Islet of Langerhans (tissue), 1 donor: ENCODE data around the gene NUP210L.
A peak's percentile ranks its signal among the peaks of the same experiment; 100 is the strongest.

Source experiments
- FAIRE-seq: peaks from one replicate; lab custom pipeline; 2011; peaks lifted over from hg19 to GRCh38; lab: Jason Lieb, UNC

NUP210L gene

GRCh38 chr1:154154534-154155191, at the start of gene NUP210L:
TSS of gene NUP210L (minus strand) at chr1:154155073.
- FAIRE-seq = no peak

DNA sequence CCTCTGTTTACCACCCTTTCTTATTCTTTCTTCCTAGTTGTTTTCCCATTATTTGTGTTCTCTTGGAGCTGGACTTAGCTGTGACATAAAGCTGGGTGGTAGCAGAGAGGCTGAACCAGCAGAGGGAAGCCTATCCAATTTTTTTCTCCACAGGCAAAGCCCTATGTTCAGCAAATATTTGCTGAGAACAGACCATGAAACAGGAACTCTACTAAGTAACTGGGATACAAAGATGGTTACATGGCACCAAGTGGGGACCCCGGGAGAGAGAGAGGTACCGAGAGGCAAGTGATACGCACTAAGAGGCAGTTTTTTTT, 44.6 kb upstream of the NUP210L start:
- FAIRE-seq = peak; percentile 5

DNA sequence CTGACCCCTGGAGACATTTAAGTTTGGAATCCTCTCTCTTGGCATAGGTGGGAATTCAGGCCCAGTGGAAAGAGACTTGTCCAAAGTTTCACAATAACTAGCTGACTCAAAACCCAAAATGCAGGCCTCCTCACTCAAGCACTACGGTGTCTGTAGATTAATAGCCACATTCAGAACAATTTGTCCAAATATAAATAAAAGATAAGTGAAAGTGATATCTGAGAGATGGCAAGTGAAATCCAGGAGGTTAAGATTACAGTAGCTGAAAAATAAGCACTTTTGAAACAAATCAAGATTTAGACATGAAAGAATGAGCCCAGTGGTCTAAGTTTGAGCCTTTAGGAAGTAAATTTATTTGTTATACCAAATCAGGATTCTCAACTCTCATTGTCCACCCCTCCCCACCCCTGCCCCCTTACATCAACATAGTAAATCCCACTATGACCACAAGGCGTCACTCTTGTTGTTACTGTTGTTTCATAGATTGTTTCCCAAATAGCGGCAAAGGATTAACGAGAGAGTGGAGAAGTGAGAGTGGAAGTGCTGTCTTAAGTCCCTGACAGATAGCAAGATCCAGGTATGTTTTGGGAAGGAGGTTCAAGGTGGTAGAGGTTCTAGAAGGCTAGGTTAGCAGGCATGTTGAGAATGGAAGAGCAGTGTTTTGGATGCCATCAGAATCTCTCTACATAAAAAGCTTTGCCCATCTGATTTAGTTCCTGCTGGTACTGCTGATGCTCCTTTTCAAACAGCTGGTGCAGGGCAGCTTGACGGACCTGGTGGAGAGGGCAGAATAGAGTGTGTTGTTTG, 44.1 kb upstream of the NUP210L start:
- FAIRE-seq = no peak

GRCh38 chr1:154193821-154194220, 38.9 kb upstream of the NUP210L start:
- no peak for FAIRE-seq

- FAIRE-seq = no peak
Measured at GRCh38 chr1:154192476-154192875, 37.6 kb upstream of the NUP210L start.

- FAIRE-seq = no peak
Measured at GRCh38 chr1:154191990-154192461, 37.2 kb upstream of the NUP210L start, which contains the start of gene TPM3. TSS of gene TPM3 (minus strand) at chr1:154192100. CDS start at chr1:154192018, 82 bp downstream.

DNA sequence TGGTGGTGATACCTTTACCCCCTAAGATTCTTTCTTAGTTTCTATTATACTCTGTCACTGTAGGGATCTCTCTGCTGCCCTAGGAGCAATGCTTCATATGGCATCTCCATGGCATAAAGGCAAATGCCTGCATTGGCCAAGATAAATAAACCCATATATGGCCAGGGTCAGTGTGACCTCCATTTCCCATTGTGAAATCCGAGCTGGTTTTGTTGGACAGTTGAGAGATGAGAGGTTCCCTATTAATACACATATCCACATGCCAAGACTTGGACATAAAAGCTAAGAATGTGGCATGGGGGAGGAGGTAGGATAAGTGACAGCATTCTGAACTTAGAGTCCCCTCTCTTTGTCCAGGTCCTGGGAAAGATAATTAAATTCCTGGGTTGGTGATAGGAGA, 35.7 kb upstream of the NUP210L start:
- no peak for FAIRE-seq

DNA sequence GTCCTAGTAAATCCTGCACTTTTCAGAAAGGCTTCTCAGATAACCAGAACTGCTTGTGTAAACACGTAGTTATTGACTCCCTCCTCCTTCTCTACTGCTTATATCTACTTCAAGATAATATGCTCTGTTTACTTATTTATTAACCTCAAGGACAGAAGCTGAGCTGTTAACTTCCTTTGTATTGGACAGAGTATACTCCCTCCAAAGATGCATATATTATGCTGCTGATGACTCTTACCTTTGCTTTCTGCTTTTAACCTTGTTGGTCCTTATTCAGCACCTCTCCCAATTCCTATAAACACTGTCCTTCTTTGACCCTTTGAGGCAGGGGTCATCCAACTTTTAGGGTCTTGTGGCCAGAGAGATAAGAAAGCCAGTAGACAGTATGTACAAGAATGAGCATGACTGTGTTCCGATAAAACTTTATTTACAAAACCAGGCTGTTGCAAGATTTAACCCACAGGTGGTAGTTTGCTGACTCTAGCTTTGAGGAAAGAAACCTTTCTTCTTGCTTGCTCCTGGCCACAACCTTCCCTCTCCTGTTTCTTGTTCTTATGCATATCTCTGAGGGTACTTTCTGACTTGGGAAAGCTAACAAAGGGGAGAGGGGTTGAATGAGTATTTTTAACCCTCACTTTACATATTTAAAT, 32.1 kb upstream of the NUP210L start:
- FAIRE-seq = no peak

DNA sequence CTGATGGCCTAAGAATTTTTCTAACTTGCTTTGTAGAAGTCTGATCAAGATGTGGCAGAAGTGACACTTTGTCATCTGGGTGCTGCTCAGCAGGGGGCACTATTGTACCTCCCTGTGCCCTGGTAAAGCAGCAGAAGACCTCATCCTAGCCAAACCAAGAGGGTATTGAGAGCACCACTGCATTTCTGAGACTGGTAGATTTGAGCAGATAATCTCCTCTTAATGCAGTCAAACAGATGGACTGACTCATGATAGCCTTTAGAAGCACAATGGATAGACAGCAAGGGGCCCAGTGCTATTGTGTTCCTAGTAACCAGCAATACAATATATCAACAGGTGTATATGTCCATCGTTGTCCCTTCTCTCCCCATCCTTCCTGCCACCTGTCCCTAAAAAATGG, 31.3 kb upstream of the NUP210L start:
- no peak for FAIRE-seq

DNA sequence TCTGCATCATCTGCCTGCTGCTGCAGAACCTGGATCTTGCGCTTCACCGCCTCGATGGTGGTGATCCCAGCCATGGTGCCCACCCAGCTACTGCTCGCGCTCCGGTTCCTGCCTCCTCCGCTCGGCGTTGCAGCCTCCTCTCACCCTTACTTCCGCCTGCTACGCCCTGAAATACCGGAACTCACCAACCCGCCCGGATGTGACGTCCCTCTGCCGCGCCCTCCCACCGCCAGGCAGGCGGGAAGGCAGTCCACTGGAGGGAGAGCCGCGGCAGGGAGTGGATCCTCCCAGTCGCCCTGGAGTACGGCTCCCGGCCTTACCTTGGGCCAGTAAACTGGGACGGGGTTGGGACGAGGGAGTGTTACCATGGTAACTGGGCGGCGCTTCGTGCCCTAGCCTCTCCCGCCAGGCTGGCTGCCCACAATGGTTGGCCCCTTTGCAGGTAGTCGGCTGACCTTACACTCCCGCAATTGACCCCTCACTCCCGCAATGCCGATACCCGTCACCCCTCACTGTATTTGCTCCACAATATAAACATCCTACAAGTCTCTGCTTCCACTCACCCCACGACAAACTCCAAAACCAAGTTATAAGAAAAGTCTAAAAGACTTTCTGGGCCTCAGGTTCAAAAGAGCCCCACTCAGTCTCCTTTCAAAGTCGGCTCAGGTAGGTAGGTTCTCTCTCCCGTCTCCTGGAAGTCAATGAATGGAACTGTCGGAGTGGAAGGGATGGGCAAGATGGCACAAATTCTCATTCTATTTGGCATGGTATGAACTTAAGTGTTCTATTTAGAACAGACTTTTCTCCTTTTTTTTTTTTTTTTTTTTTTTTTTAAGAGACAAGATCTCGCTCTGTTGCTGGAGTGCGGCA, 28.4 kb upstream of the NUP210L start:
- no peak for FAIRE-seq

- FAIRE-seq = no peak
Measured at GRCh38 chr1:154182344-154183045, 27.6 kb upstream of the NUP210L start.

GRCh38 chr1:154181944-154182343, 27.1 kb upstream of the NUP210L start:
- no peak for FAIRE-seq

DNA sequence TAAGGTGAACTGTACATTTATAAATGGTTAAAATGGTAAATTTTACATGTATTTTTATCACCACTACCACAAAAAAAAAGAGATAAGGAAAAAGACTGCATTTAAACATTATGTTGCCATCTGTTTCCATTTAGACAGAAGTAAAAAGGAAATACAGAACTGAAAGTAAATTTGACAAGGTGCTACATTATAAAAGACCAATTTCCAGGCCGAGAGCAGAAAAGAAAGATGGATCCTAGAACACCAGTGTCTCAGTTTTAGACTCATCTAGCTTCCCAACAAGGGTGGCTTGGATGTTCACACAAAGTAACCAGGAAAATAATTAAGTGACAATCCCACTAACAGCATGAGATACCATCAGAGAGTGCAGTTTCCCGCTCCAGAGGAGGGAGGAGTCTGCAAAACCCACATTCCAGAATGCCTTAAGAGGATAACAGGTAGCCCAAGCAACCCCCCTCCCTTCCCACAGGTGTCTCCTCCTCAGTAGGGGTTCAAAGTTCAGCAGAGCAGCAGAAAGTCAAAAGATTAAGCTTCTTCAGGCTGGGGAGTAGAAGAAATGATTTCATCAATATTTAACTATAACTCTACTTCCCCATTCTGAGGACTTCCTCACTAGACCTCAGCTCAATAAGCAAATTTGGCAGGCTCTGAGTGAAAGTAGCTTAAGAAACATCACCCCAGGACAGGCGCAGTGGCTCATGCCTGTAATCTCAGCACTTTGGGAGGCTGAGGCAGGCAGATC, 25.2 kb upstream of the NUP210L start:
- no peak for FAIRE-seq

- no peak for FAIRE-seq
Measured at GRCh38 chr1:154178911-154179811, 24.3 kb upstream of the NUP210L start.

GRCh38 chr1:154178013-154178412, 23.1 kb upstream of the NUP210L start:
- no peak for FAIRE-seq

DNA sequence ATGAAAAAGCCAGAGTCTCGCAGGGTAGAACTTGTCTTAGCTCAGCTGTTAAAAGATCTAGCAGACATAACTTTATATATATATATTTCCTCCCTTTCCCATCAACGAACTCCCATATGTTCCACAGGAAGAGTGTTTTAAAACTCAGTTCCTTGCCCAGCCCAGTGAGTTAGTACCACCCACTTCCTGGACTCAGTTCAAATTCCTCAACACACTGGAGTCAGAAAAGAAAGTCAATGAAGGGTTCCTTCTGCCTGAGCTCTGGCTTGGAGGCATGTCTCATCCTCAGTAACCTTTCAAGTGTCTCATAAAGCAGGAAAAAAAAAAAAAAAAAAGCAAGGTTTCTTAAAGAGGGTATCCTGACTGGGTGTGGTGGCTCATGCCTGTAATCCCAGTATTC, 21.5 kb upstream of the NUP210L start:
- FAIRE-seq = no peak

DNA sequence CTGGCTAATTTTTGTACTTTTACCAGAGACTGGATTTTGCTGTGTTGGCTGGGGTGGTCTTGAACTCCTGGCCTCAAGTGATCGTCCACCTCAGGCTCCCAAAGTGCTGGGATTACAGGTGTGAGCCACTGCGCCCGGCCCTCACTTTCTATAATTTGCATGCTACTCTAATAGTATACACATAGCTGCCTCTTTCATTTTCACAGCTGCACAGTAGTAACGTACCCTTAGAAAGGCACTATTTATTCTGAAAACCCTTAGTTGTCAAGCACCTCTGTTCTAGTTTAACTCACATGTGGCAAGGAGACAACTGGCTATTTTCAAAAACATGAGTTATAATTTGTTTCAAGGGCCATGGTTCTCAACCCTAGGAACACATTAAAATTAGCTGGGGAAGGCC, 19.8 kb upstream of the NUP210L start:
- no peak for FAIRE-seq

GRCh38 chr1:154171880-154172279, 17.0 kb upstream of the NUP210L start:
- FAIRE-seq = peak; percentile 94

- no peak for FAIRE-seq
Measured at GRCh38 chr1:154171223-154171583, 16.3 kb upstream of the NUP210L start.
